Endometrial microvascular endothelial cells (primary cell): ENCODE data around the gene NRARP. TPM values are rescaled to one million over a fixed set of nuclear protein-coding genes. Genes with fewer than 3 reads are reported as not detected.

Experiments
- in situ Hi-C: cut with HindIII; loops from 2 replicates; pipeline ENCODE4 v1.10.0; 2017; ENCODE audit warnings: low sequenced_read_pairs, low pct_unique_long_range_greater_than_20kb; ENCODE audit errors: inconsistent ontology term
- total RNA-seq: library from RNA; depleted of rRNA; stranded (reverse); fragments of >200 nt; gene quantifications from one replicate; pipeline ENCODE4 v1.2.3, GENCODE V29; 2015; ENCODE audit errors: inconsistent ontology term

The NRARP gene
- total RNA-seq, 1 donor from 2014 or later, result 16.1 TPM

GRCh38 chr9:137325124-137325523, 23.1 kb upstream of the NRARP start:
- in situ Hi-C loops, result no loop called here

GRCh38 chr9:137323531-137324331, 21.7 kb upstream of the NRARP start:
- in situ Hi-C loops, result no loop called here

GRCh38 chr9:137321726-137322361, 19.8 kb upstream of the NRARP start:
- in situ Hi-C loops, result no loop called here

- in situ Hi-C loops, result no loop called here
Measured at GRCh38 chr9:137320555-137321384, 18.7 kb upstream of the NRARP start.

- in situ Hi-C loops, result no loop called here
Measured at GRCh38 chr9:137319739-137320551, 17.9 kb upstream of the NRARP start.

GRCh38 chr9:137319011-137319738, 17.1 kb upstream of the NRARP start:
- in situ Hi-C loops, result no loop called here

- in situ Hi-C loops, result no loop called here
Measured at GRCh38 chr9:137318602-137319001, 16.5 kb upstream of the NRARP start.

- in situ Hi-C loops, result no loop called here
Measured at GRCh38 chr9:137317718-137318511, 15.8 kb upstream of the NRARP start.

- in situ Hi-C loops, result no loop called here
Measured at GRCh38 chr9:137317021-137317717, 15.1 kb upstream of the NRARP start.

- in situ Hi-C loops, result no loop called here
Measured at GRCh38 chr9:137316012-137316981, 14.2 kb upstream of the NRARP start.

- in situ Hi-C loops, result no loop called here
Measured at GRCh38 chr9:137315581-137316011, 13.5 kb upstream of the NRARP start.

GRCh38 chr9:137314561-137315560, 12.8 kb upstream of the NRARP start:
- in situ Hi-C loops, result no loop called here

GRCh38 chr9:137313956-137314560, 12.0 kb upstream of the NRARP start:
- in situ Hi-C loops, result no loop called here

- in situ Hi-C loops, result no loop called here
Measured at GRCh38 chr9:137313326-137313936, 11.4 kb upstream of the NRARP start.
